Tibial nerve (tissue), 3 donors: ENCODE data around the gene ZNF221.

Experiments used
- CTCF ChIP-seq, 5 experiments: fragments of 200-600 bp in 3 of 5; fragments of 450-650 bp in 2 of 5; sonication (generic) in 3 of 5; IDR thresholded peaks; one replicate each; pipeline ENCODE4 v1.5.1; 2016 to 2019; ENCODE audit warnings: antibody characterized with exemption in 5 of 5, mild to moderate bottlenecking in 3 of 5, moderate library complexity in 2 of 5
- POLR2A ChIP-seq, 2 donors: fragments of 450-650 bp; IDR thresholded peaks; one replicate each; pipeline ENCODE4 v1.6.1; 2017; ENCODE audit warnings: antibody characterized with exemption in 2 of 2, mild to moderate bottlenecking in 2 of 2, moderate library complexity in 2 of 2

- TF ChIP-seq POLR2A (IDR thresholded peaks at IDR 0.05) (no peak), CTCF (IDR thresholded peaks at IDR 0.05) (no peak)
Measured at GRCh38 chr19:43939557-43940260, 11.3 kb upstream of the ZNF221 start.
